ENCODE data around the gene CORO1C.
"Not testable (repeated sequence)": the region's sequence is repeated elsewhere in the genome, so short reads cannot be mapped to it uniquely, and the experiment has no call there.

CORO1C gene

DNA sequence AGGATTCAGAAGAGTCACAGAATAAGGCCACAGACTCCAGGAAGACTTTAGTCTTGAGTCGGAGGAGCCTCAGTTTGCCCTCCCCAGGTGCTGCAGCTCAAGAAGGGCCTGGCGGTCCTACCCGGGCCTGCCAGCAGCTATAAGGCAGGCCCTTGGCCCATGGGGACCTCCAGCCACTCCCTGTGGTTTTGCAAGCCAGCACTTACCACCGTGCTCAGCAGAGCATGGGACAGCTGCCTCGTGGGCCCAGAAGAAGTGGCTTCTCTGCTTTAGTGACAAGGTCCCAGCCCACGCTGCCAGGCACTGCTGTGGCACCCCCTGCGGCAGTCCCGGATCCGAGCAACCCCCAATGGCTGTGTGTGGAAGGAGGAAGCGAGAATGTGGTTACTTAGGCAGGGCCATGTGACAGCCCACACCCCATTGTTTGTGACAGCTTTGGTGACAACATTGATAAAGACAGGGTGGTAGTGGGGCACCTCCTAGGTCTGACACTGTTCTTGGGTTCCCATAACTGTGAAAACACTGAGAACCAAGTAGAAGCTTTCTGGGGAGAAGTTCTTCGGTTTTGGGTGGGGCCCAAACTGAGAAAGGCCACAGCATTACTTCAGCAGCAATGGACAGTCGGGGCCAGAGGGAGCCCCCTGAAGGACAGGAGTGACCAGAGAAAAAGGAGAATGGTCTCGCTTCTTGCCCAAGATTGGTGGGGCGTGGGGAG is 97.6 kb downstream of the CORO1C start, which contains the start of gene SELPLG:
SELPLG (minus strand) TSS at position 361 of the 715 bp plus-strand sequence. CDS start 9,587 bp downstream, outside the sequence.
- peak; percentile 63 for DNase-seq (ENCODE audit: low read depth)

DNA sequence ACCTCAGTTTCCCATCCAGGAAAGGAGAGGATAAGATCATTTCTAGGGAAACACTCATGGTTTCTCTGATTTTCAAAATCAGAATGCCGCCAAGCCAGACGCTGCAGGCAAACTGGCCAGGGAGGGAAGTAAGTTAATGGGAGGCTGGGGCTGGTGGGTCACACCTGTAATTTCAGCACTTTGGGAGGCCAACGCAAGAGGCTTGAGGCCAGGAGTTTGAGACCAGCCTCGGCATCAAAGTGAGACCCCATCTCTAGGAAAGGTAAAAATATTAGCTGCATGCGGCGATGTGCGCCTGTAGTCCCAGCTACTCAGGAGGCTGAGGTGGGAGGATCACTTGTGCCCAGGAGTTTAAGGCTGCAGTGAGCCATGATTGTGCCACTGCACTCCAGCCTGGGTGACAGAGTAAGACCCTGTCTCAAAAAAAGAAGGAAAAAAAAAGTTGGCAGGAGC is 98.2 kb downstream of the CORO1C start:
- no peak for DNase-seq (ENCODE audit: low read depth)

DNA sequence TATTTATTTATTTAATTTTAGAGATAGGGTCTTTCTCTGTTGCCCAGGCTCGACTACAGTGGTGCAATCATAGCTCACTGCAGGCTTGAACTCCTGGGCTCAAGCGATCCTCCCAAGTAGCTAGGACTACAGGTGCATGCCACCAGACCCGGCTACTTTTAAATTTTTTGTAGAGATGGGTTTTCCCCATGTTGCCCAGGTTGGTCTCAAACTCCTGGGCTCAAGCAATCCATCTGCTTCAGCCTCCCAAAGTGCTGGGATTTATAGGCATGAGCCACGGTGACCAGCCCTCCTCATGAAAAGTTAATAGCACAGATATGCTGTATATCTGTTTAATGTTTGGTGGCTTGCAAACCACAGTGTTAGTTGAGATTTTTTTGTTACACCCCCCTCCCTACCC is 100.1 kb downstream of the CORO1C start:
- not testable (repeated sequence) for DNase-seq (ENCODE audit: low read depth)

DNA sequence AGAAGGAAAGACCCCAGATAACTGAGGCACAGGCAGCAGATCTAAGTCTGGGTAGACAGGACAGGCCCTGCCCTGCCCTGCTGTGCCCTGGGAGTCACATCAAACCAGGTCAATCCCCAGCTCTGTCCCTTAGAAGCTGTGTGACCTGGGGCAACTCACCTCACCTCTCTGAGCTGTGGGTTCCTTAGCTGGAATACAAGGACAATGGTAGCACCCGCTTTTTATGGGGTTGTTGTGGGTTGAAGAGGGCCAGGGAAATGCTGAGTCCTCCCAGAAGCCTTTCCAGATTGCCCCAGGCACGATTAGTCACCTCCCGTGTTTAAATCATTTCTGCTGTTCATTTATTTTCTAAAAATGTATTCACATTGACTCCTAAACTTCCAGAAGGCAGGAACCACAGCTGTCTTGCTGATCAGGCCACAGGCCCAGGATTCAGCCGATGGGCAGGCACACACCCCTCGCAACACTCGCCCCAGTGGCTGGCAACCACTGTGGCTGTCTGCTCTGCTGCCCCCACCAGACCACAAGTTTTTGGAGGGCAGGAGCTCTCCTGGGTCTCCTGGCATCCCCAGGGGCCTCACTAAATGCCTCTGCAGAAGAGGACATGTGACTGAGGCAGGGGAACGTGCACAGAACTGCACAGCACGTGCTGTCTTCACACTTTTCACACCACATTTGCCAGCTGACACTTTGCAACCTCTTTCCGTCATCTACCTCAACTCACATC is 100.7 kb downstream of the CORO1C start:
- DNase-seq (ENCODE audit: low read depth), result no peak

DNA sequence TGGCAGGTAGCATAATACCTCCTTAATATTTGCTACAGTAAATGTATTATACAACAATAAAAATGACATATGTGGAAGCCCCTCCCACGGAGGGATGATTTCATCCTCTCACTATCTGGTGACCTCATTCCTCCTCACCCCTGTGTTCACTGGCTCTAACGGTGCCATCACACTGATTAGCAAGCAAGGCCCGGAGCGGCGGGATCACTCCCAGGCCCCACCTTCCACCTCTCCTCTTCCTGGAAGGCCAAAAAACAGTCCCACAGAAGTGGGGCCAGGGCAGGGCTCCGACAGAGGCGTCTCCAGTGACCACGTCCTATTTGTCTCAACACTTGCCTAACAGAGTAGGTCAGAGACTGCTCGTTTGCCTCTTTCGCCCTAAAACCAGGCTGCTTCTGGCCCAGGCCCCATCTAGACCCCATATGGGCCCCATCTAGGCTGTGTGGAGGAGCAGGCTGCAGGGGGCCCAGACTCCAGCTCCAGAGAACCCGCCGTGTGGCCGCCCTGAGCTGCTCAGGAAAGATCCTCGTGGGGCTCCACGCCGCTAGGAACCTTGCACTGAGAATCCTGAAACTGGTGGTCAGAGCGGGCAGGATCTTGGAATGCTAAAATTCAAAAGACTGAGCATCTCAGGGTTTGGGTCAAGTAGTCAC is 101.4 kb downstream of the CORO1C start:
- no peak for DNase-seq (ENCODE audit: low read depth)

DNA sequence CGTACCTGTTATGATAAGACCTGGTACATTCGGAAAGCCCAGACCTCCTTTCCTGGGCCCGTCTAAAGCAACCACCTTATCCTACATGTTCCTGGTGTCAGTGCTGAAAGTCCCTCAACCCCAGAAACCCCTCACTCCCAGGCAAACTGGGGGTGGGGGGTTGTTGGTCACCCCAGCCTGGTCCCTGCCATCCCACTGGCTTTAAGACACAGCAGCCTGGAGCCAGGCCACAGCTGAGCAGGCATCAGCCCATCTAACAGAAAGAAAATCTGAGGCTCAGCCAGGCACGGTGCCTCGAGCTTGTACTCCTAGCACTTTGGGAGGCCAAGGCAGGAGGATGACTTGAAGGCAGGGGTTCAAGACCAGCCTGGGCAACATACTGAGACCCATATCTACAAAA is 102.2 kb downstream of the CORO1C start:
- no peak for DNase-seq (ENCODE audit: low read depth)

DNA sequence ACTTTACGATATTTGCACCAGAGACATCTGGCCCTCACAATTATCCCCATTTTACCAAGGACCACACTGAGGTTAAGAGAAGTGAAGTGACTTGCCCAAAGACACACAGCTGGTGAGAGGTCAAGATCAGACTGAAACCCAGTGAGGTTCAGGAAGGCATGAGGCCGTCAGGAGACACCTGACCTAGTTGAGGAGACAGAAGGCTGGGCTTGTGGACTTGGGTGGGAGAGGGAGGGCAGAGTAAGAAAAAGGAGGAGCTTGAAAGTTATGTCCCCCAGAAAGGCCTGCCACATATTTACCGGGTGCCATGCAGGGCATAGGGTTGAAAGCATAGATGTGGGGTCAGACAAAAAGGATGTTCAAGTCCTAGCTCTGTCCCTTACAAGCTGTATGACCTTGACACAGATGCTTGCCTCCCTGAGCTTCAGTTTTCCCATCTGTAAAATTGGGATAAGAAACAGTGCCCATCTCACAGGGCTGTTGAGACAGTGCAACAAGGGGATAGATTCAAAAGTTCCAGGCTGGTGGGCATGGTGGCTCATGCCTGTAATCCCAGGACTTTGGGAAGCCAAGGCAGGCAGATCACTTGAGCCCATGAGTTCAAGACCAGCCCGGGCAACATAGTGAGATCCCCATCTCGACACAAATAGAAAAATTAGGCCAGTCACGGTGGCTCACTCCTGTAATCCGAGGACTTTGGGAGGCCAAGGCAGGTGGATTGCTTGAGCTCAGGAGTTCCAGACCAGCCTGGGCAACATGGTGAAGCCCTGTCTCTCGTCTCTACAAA is 104.0 kb downstream of the CORO1C start:
- no peak for DNase-seq (ENCODE audit: low read depth)

DNA sequence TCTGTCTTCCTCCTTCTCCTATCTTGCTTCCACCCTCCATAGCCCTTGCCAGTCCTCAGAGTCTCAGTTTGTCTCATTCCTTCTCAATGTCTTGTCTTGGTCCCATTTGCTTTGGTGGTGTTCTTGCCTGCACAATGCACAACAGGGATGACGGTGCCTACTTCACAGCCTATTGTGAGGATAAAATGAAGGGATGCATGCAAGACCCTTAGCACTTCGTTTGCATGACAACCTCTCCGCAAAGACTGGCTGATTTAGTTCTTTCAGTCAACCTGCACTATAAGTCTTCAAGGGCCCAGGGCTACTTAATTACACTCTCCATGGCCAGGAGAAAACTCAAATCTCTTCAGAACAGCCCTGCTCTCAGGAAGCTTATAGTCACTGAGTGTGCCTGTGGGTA is 106.1 kb downstream of the CORO1C start:
- no peak for DNase-seq (ENCODE audit: low read depth)

DNA sequence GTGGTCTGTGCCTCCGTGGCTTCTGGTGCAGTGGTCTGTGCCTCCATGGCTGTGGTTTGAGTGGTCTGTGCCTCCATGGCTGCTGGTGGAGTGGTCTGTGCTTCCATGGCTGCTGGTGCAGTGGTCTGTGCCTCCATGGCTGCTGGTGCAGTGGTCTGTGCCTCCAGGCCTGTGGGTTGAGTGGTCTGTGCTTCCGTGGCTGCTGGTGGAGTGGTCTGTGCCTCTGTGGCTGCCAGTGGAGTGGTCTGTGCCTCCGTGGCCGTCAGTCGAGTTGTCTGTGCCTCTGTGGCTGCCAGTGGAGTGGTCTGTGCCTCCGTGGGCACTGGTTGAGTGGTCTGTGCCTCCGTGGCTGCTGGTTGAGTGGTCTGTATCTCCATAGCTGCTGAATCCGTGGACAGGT is 107.7 kb downstream of the CORO1C start:
- DNase-seq (ENCODE audit: low read depth), result no peak

DNA sequence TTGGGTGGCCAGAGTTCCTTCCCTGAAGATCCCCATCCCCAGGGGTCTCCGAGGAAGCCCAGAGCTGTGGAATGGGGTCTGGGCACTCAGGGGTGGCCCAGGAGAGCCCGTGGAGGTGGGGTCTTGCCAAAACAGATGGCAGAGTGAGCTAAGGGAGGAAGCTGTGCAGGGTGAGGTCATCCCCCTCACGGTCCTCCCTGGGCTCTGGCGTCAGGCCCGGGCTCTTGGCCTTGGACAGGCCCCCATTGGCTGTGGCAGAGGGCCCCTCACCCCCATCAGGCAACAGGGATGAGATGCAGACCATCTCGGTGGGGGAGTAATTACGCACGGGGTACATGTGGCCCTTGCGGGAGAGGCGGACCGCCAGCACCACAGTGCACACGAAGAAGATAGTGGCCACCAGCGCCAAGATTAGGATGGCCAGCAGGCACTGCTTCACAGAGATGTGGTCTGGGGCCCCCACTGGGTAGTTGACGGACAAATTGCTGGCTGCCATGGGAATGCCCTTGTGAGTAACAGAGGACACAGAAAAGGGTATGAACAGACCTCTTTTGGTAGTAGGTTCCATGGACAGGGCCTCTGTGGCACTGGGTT is 108.3 kb downstream of the CORO1C start:
- no peak for DNase-seq (ENCODE audit: low read depth)

DNA sequence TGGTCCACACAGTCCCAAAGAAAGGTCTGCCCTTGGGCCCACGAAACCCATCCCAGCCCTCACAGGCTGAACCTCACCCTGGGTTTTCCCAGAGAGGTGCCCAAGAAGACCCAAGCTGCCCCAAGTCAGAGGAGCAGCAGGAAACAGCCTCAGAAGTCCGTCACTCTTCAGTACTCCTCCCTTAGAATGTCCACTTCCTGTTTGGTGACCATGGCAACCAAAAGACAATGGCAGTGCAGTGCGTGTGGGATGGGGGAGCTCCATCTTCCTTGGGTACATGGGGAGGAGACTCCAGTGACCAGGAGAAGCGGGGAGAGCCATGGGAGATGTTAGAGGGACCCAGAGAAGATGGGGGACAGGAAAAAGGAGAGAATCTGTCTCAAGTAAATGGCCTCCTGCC is 108.9 kb downstream of the CORO1C start:
- no peak for DNase-seq (ENCODE audit: low read depth)

DNA sequence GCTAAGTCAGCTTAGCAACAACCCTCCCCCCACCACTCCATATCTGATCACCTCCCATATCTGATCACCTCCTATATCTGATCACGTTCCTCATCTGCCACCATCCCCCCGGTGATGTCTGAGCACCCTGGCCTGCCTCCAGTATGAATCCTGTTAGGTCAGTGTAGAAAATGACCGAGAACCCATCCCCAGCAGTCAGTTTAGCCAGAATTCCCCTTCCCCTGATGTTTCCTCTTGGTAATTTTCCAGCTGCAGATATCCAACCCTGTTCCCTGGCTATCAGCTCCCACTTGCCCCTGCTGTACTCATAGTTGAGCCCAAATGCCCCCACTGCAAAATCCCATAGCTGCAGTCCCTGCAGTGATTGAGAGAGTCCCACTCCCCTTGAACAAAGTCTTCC is 110.2 kb downstream of the CORO1C start:
- no peak for DNase-seq (ENCODE audit: low read depth)

DNA sequence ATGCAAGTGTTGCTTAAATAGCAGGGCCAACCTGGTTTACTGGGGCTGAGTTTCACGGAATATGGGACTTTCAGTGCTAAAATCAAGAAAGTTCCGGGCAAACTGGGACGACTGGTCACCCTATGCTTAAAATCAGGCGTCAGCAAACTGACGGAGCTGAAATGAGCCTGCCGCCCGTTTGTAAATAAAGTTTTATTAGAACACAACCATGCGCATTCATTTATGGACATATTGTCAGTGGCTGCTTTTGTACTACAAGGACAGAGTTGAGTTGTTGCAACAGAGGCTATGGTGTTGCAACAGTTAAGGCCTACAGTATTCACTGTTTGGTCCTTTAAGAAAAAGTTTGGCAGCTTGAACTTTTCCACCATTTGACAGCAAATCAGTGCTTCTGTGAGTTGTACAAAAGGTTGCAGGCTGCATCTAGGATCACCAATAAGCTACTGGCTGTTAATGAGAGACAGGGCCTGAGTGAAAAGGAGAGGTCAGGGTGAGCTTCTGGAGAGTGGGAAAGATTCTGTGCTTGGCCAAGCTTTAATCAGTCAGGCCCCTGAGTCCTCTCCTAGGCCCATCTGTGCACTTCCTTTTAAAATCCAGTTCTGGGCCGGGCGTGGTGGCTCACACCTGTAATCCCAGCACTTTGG is 111.0 kb downstream of the CORO1C start:
- no peak for DNase-seq (ENCODE audit: low read depth)

DNA sequence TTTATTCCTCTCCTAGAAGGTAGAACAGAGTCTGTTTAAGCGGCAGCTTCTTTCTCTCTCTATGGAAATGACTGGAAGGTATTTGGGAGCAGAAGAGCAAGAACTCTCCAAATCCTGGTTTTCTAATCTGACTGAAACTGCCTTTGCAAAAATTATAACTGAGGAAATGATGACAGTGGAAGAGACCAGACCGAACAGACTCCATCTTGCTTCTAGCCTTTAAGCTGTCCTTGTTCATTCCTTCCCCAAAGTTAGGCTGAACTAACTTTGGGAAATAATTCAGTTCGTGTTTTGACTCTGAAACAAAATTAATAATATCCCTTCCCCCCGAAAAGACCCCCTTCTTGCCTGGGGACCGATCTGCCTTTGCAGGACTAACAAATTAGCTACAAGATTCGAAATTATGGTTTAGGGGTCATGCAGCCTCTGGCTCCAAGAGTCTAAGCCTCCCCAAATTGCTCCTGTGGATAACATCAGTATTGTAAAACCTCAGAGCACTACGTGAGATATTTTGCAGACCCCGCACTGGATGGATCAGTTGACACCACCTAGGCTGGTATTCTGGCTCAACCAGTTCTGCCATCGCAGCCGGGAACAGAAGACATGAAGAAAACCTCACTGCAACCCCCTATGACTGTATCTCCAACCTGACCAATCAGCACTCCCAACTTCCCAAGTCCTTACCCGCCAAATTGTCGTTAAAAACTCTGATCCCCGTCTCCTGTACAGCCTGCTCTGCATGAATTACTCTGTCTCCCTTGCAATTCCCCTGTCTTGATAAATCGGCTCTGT is 111.8 kb downstream of the CORO1C start:
- no peak for DNase-seq (ENCODE audit: low read depth)

DNA sequence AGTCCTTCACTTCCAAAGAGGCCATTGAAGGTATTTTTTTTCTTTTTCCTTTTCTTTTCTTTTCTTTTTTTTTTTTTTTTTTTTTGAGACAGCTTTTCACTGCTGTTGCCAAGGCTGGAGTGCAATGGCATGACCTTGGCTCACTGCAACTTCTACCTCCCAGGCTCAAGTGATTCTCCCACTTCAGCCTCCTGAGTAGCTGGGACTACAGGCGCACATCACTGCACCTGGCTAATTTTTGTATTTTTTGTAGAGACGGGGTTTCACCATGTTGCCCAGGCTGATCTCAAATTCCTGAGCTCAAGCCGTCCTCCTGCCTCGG is 112.4 kb downstream of the CORO1C start:
- DNase-seq (ENCODE audit: low read depth), result not testable (repeated sequence)

DNA sequence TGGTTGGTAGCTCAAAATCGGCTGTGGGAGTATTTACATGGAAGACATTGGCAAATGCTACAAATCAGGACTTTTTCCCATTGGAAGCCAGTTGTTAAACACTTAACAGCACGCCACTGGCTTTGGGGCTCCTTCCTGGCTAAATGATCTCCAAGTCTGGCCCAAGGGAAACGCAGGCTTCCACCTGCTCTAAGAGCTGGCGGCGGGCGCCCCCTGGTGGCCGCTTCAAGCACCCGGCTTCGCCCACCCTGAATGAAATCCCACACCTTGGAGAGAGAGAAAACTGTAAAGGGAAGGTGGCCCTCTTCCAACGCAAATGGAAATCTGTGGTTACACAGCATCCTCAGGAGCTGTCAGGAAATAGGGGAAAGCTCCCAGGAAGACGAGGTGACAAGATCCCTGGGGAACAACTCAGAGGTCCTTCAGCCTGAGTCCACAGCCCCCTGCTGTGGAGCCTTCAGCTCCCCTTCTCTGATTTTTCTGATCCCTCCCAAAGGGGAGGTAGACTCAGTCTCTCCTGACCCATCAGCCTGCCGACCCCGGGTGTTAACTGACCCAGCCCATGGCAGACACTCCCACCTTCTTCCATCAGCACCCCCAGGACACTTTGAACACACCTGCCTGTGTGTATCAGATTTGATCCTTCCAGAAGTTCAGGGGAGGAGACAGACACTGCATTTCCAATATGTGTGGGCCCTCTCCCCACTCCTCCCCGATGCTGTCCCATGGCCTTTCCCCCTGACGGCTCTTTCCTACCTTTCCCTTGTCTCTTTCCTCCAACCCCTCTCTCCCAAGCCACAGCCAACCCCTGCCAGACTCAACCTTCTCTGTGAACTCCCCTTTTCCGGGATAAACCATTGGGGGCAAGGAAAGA is 113.0 kb downstream of the CORO1C start:
- peak; percentile 56 for DNase-seq (ENCODE audit: low read depth)

DNA sequence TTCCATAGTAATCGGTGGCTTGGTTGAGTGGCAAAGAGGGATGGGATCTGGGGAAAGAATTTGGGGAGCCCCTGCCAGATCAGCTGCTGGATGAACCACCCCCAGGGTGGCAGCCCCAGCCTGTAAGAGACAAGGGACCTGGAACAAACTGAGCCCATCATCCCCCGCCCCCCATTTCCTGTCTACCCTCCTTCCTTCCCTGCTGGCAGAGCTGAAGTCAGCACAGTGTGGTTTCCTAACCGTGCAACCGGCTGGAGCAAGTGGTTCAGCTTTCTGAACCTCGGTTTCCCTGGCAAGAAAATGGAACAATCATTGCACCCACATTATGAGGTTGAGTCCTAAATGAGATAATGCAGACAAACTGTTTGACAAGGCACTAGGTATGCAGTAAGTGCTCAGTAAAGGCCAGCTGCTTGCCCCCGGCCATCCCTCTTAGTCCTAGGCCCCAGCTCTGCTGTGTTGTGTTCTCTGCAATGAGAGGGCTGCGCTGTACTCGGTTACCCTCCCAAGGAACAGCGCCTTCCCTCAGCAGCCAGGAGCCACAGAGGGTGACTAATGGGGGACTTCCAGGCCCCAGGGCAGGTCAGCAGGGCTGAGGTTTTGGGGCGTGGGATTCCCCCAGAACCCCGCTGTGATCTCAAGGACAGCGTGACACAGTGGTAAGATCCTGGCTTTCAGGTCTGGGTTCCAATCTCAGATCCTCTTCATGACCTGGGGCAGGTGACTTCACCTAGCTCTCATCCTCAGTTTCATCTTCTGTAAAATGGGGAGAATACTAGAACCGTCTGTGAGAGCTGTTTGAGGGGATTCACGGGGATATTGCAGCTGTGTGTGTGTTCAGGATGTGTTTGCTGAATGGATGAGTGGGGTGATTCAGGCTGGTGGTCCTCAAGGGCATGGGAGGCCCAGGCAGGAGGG is 114.1 kb downstream of the CORO1C start:
- peak; percentile 55 for DNase-seq (ENCODE audit: low read depth)

DNA sequence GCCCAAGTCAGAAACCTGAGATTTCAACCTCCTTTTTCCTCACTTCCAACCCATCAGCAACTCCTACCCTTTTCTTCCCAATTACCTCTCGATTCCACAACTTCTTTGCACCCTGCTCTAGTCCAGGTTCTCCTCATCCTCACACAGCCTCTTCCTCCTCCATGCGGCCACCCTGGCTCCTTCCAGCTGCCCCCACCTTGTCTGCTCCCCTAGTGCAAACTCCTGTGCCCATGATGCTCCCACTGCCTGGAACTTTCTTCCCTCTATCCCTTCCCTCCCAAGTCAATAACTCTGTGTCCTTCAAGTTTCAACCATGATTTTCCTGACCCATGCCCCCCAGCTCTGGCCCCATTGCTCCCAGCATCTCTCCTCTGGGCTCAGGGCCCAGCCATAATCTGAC is 115.0 kb downstream of the CORO1C start:
- DNase-seq (ENCODE audit: low read depth), result no peak

DNA sequence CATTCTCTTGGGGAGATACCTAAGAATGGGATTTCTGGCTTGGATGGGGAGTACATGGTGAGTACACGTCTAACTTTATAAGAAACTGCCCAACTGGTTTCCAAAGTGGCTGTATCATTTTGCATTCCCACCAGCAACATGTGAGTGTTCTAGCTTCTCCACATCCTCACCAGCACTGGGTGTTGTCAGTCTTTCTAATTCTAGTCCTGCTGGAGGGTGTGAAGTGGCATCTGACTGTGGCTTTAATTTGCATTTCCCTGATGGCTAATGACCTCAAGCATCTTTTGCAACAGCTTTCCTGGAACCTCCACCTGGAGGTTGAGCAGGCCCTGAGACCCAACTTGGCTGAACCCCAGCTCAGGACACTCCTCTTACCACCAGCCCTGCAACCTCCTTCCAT is 115.4 kb downstream of the CORO1C start:
- DNase-seq (ENCODE audit: low read depth), result no peak
